ENCODE measurements around the gene CRTAC1. TPM values are rescaled to one million over a fixed set of nuclear protein-coding genes. Genes with fewer than 3 reads are reported as not detected.

Gene CRTAC1
- total RNA-seq, 1 donor from 2014 or later: 0.28 TPM

DNA sequence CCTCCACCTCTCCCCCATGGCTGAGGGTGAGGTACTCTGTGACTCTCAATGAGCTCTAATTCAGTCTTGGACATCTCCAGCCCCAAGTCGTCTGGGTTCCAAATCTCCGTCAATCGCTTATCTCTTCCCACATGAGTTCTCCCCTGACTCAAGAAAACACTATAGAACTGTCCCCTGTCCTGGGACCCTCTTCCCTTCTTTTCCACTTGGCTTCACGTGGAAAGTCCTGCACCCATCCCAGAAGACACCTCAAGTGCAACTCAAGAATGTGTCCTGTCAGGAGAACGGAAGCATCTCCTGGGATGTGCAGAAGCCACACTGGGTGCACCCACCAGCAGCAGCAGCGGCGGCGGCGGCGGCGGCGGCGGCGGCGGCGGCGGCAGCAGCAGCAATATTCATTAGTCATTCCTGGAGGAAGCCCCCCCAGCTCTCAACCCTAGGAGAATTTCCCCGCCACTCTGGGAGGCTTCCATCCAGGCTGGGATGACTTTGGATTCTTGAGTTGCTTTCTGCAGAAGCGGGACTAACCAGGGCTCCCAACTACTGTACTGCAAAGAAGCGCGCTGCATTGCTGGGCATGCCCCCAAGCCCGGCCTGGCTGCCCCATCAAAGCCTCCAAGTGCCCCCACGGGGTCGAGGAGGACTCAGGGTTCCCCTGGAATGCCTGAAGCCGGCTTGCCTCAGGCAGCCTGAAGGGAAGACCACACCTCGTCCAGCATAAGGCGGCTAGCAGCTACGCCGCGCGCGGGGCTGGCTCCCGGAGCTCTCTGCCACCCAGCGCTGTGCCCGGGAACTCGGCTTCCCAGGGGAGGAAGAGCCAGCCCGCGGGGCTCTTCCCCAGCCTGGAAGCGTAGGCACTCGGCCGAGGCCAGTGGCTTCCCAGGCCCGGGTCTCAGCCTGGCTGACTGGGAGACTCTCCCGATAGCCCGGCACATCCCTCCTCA is 1.0 kb downstream of the CRTAC1 start:
- DNase-seq (ENCODE audit: low spot score): no peak
- peak; percentile 28 for ATAC-seq

DNA sequence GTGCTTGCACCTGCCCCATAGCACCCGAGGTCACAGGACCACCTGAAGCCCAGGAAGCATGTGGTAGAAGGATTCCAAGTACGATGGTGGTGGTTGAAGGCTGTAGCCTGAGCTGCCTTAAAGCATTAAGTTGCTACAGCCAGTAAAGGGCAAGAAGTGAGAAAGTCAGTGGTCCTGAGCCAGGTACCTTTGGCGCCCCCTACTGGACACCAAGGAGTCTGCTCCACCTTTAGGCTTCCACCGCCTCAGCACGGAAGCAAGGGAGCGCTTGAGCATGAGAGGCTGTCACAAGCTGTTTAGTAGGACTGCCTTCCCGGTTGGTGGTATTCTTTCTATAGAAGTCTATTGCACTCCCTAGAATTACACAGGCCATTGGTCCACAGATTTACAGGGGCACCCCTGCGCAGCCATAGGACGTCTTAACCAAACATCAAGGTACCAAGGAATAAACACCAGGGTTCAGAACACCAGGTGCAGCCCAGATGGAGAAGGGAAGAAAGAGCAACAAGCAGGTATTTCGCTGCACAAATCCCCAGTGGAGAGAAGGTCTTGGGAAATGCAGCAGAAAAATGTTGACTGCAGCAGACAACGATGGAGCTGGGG is 2.2 kb downstream of the CRTAC1 start:
- DNase-seq (ENCODE audit: low spot score) (no peak), ATAC-seq (peak; percentile 73)

DNA sequence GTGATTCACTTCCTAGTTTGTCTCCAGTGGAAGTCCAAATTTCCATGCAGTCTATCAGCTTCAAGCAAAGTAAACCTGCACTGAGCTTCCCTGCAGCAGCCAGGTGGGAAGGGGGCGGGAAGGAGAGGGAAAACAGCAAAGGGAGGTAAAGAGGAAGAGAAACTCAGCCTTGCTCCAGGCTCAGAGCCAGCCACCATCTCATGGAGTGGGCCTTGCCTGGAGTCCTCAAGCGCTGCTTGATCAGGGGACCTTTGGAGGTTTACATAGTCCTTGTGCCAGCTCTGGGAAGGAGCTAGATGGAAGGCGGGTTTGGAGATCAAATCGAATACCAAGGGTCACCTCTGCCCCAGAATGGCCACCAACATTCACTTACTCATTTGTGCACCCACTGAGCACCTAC is 7.4 kb downstream of the CRTAC1 start:
- no peak for DNase-seq (ENCODE audit: low spot score)
- no peak for ATAC-seq

DNA sequence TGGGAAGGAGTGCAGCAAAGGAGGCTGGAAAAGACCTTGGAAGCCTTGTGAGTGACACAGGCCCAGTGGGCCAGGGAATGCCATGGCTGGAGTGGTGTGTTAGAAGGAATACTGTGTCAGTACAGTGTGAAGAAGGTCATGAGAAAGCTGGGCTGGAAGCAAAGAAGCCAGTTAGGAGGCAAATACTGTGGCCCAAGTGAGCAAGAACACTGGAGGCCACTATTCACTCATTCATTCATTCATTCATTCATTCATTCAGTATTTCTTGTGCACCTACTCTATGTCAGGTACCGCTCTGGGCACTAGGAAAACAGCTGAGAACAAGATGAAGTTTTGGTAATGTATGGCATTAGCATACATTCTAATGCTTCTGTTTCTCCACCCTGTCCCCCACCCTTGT is 9.6 kb downstream of the CRTAC1 start:
- no peak for ATAC-seq
- no peak for DNase-seq (ENCODE audit: low spot score)

DNA sequence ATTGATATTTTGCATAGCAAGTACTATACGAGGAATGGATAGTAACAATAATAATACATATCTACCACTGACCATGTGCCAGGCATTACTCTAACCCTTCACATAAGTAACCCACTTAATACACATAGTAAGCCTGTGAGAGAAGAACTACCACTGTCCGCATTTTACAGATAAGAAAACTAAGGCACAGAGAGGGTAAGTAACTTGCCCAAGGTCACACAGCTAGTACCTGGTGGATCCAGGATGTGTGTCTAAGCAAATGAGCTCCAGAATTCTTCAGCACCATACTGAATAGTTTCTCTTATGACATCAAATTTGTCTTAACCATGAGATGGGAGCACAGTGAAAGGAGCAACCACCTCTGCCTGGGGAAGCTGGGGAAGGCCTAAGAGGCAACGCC is 10.2 kb downstream of the CRTAC1 start:
- ATAC-seq: no peak
- DNase-seq (ENCODE audit: low spot score): no peak

DNA sequence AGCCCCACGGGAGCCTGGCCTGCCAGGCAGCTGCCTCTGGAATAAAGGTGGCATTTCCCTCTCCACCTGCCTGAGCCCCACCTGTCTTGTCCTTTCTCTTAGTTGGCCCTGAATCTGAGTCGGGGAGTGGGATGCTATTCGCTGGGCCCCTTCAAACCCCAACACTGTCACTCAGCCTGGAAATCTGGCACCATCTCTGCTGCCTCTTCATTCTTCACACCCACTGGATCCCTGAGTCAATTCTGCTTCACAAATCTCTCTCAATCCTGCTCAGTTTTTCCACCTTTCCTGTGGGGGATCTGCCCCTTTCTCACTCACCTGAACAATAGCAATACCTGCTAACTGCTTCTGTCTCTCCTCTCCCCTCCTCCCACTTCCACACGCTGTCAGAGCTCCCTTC is 10.6 kb downstream of the CRTAC1 start:
- DNase-seq (ENCODE audit: low spot score) (no peak), ATAC-seq (no peak)

DNA sequence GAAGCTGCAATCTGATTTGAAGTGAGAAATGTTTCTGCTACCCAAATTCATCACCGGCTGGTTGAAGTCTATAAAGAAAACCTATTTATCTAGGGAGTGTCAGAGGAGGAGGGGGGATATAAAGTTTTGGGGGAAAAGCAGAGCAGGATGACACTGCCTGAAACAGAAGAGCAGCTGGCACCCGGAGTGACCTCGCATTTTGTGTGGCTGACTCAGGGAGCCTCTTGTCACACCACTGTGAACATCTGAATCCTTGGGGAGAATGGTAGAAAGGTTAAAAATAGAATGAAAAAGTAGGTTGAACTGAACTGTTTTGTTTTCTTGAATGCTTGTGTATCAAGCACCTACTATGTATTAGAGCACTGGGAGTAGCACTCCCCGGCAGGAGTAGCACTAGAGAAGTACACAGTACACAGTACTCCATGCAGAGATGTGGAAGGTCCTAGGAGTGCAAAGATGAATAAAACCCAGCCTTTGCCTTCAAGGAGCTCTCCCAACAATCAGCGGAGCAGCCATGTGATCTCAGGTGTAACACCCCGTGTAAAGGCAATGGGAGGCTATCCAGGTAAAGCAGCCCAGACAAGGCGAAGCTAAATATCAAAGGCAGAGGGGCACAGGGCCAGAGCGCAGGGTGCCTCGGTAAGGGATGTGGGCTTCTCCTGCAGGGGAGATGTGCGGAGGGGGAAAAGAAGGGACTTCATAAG is 13.5 kb downstream of the CRTAC1 start:
- DNase-seq (ENCODE audit: low spot score) (no peak), ATAC-seq (no peak)

DNA sequence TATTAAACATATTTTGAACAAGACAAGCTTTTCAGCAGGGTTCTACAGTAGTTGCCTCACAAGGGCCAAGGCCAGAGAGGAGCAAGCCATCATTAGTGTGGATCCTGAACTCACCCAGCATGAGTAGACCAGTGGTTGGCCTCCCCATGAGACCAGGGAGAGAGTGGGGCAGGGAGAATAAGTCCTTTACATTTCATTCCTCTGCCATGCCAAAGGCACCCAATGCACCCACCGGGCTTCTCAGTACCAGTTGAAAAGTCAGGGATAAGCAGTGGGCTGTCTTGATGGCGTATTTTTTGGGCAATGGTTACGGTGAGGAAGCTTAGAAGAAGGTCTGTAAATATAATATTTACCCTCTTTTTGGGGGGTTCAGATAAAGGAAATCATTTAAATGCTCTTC is 16.6 kb downstream of the CRTAC1 start:
- DNase-seq (ENCODE audit: low spot score) (no peak), ATAC-seq (no peak)

DNA sequence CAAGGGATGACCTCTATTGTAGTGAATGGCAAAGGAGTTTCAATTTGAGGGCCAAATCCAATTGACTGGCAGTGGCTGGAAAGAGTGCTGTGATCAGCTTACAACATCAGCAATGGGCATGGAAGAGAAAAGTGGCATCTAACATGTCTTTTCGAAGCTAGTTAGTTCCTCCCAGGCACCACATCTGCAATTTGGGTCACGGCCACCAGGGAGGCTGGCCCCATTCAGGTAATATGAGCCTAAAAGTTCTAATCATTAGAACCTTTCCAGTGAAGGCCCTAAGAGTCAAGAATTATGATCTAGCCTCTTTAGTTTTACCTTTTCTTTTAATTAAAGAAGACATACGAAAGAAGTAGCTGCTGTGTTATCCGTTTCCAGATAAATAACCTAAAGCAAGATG is 17.3 kb downstream of the CRTAC1 start:
- DNase-seq (ENCODE audit: low spot score): no peak

DNA sequence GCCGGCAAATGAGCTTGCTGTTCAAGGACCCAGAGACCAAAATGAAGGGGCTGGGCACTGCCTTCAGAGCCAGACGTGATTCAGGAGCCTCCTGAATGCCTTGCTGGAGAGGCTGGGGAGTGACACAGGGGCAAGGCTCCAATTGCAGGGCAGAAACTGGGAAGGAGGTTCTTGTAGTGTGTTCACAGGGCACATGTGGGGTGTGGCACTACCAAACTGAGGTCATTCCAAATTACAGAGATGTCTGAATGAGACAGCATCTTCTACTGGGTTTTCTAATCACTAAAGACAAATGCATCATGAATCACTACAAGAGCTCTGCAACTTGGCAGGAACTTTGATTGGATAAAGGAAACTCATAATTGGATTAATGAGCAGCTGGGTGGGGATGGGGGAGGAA is 17.8 kb downstream of the CRTAC1 start:
- ATAC-seq: no peak
- no peak for DNase-seq (ENCODE audit: low spot score)

More for the DNA sequence above, 17.3 kb downstream of the CRTAC1 start:
- no peak for ATAC-seq

DNA sequence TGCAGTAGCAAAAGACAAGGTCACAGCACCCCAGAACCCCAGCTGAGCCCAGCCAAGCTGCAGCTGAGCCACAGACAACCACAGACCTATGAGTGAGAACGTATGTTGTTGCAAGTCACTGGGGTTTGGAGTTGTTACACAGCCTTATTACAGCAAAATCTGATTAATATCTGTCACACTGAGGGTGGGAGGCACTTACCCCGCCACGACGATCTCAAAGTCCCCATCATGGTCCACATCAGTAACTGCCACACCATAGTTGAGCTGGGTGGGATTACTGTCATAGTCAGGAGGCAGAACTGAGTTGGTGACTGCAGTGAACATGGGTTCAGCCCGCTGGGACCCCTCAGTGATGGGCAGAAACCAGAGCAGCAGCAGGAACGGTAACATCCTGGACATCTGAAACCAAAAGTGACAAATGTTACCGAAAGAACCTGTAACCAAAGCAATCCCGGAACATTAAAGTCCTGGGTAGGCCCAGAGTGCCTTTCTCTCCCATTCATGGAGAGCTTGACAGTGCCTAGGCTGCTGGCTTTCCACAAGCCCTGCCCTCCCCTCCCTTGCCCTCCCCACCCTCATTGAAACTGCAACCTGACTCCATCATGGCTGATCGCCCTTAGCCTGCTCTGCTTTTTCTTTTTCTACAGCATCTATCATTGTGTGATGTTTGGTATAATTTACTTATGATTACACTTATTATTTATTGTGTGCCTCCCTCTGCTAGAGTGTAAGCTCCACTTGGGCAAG is 19.3 kb downstream of the CRTAC1 start:
- DNase-seq (ENCODE audit: low spot score) (no peak), ATAC-seq (no peak)

DNA sequence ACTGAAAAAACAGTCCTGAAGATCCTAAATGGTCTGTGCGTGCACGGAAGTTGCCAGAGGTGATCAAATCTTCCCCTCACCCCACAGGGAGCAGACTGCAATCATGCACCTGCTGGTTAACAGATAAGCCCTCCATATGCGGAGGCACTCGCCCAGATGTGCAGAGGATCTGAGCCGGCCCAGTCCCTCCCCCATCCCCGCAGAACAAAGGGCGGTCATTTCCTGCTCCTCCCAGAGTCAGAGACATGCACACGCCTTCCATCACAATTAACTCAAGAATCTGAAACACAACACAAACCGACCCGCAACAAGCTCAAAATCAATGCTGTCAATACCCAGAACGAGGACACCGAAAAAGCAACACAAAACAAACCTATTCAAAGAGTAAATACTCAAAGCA is 24.2 kb downstream of the CRTAC1 start:
- ATAC-seq: no peak
- DNase-seq (ENCODE audit: low spot score): no peak

DNA sequence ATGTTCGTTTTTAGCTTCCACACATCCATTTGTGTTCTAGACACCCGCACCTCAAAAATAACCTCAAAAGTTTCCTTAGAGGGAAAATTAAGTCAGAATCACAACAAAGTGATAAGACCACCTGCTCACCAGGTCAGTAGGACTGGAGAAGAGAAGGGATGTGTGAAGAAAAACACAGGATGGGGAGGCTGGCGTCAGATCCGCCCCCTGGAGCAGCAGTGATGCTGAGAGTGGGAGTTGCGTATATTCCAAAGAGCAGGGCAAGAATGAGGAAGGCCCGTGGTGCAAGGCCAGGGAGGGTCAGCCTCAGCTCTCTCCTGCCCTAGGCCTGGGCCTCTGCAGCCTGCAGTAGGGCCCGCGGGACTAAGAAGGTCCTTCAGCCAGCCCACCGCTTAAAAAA is 28.7 kb downstream of the CRTAC1 start:
- ATAC-seq (no peak), DNase-seq (ENCODE audit: low spot score) (no peak)

DNA sequence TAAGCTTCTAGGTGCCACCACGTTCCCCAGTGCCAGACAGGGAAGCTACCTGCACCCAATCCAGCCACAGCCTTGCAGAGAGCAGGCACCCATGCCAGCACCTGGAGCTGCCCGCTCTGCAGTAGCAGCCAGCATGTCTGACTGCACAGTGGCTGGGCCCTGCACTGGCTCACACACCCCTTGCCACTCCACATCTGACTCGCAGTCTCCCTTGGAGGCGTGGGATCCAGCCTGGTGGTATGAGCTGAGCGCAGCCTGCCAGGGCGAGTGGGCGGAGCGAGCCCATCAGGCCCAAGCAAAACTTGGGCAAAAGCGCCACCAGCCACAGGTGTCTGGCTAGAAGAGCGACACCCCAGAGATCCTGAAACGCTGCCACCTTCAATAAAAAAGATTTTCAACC is 30.1 kb downstream of the CRTAC1 start:
- no peak for ATAC-seq
- DNase-seq (ENCODE audit: low spot score): no peak

DNA sequence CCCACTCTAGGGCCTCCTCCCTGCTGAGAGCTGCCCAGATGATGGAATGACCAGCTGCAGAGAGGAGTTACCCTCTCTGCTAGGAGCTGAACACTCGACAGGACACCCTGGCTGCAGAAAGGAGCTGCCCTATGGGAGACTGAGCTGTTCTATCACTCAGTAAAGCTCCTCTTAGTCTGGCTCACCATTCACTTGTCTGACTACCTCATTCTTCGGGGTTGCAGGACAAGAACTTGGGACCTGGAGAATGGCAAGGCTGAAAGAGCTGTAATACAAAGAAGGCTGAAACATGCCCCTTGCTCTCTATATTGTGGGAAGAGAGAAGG is 30.5 kb downstream of the CRTAC1 start:
- DNase-seq (ENCODE audit: low spot score) (no peak), ATAC-seq (no peak)

DNA sequence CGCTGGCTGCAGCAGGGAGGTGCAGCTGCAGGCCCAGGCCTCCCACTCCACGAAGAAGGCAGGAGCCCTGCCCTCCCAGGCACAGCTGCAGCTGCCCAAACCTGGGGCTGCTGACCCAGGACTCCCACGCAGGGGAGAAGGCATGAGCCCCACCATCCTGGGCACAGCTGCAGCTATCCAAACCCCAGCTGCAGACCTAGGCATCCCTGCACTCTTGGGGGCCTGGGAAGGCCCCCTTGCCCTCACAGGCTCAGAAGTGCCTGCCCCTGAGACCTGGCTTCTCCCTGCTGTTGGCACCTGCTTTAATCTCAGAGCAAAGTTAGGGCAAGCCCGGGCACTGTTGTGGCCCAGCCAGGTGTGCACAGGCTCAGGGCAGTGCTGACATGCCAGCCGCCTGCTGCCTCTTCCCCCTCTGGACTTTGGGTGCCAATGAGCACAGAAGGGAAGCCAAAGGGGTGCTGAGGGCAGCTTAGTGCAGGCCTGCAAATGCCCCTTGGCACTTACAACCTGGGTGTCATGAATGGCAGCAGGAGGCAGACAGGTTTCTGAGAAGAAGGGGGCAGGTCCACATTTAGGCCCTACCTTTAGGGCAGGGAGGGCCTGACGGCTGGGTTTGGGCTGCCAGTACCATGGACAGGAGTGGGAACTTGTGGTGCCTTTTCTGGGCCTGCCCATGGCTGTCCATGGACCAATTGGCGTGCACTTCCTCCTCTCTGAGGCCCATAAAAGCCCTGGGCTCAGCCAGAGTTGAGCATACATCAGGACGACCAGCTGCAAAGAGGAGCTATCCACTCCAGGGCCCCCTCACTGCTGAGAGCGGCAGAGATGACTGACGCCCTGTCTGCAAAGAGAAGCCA is 31.1 kb downstream of the CRTAC1 start:
- no peak for ATAC-seq
- no peak for DNase-seq (ENCODE audit: low spot score)

DNA sequence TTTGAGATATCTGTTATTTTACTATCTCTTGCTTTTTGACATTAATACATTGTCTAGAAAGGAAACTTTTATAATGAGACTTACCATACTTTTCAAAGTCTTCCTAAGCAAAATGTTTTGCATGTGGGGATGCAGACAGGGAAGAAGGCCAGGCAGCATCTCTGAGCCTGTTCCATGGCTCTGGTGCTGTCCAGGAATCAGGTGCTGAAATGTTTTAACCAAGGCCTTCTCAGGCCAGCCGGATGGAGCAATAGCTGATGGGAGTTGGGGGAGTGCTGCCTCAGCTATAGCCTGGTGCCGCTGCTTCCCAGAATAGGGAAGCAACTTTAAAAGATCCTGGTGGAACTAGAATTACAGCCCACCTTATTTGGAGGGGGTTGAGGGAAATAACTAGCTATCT is 38.5 kb downstream of the CRTAC1 start:
- peak; percentile 41 for ATAC-seq
- DNase-seq (ENCODE audit: low spot score): no peak

DNA sequence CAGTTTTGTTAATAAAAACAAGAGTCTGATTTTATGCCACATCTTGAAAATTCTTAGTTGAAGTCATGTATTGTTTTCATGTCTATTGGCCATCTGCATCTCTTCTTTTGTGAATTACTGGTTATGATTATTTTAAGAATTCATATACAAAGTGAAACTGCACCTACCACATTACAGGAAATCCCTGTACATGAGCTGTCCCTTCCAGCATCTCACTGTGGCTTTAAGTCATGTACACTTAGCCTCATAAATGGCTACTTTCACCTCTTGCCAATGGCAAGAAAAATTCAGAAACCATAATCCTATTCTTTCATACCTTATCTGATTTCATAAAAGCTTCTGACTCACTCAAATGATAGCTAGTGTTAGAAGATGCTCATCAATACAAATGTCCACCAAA is 48.6 kb downstream of the CRTAC1 start:
- no peak for ATAC-seq
- no peak for DNase-seq (ENCODE audit: low spot score)

DNA sequence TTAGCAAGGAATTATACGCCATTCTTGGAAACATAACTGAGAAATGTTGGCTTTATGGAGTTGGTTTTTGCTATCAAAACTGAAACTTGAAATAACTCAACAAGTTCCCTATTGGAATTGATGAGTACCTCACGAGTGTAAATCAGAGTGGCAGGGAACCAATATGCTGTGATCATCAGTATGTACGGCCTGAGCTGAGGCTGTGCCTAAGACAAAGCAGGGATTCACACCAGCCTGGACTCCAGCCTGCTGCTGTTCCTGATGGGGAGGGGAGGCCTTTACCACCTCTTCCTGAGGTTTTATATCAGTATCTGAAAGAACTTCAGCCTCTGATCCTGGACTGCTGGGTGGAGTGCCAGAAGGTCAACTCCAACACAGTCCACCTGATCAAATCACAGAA is 52.7 kb downstream of the CRTAC1 start:
- DNase-seq (ENCODE audit: low spot score): no peak
- ATAC-seq: no peak

DNA sequence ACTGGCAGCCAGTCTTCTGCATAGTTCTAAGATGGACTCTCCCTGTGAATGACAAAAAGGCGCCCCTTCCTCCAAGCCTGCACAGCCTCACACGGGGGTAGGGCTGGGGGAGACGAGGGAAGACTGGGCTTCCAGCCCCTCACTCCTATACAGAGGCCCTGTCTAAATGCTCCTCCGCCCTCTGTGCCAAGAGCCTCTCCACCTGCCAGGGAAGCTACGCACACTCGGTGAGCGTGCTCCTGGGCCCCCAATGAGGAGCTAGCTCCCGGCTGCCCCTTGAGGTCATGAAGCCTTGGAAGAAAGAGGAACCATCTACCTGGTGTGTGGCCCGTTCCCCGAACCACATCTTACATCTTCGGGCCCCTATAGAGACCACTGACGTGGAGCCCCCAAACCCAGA is 54.8 kb downstream of the CRTAC1 start:
- ATAC-seq (no peak), DNase-seq (ENCODE audit: low spot score) (no peak)

All from left lobe of liver (tissue), 2 donors.